Heart left ventricle (tissue), 16 donors: ENCODE results near the gene CLPTM1L. TPM values are rescaled to one million over a fixed set of nuclear protein-coding genes. Genes with fewer than 3 reads are reported as not detected.

Experiments used
- ATAC-seq, 4 donors: fragments of 200-7000 bp; cut with Tn5 transposase; one replicate each; pipeline ENCODE4 v1.9.1; 2020 to 2022; ENCODE audit warnings: moderate library complexity in 4 of 4, mild to moderate bottlenecking in 3 of 4, moderate number of reproducible peaks in 1 of 4
- DNase-seq, 5 donors: peaks; one replicate each; pipeline ENCODE4 v3.0.0-alpha.2; 2020
- H3K27ac ChIP-seq, 12 donors: fragments of 200-600 bp; sonication (generic) in 4 of 12; one replicate each; pipeline versions ENCODE4 v1.5.0 to v1.8.0; 2016 to 2022; ENCODE audit warnings: mild to moderate bottlenecking in 2 of 12
- H3K27me3 ChIP-seq, 9 donors: fragments of 200-600 bp; sonication (generic) in 2 of 9; one replicate each; pipeline versions ENCODE4 v1.5.1 to v1.8.0; 2016 to 2022; ENCODE audit warnings: mild to moderate bottlenecking in 3 of 9
- H3K36me3 ChIP-seq, 9 donors: fragments of 200-600 bp; sonication (generic) in 2 of 9; one replicate each; pipeline versions ENCODE4 v1.5.0 to v1.8.0; 2018 to 2022; ENCODE audit warnings: mild to moderate bottlenecking in 2 of 9
- H3K4me1 ChIP-seq, 12 donors: fragments of 200-600 bp; sonication (generic) in 4 of 12; one replicate each; pipeline versions ENCODE4 v1.5.0 to v1.8.0; 2016 to 2022; ENCODE audit warnings: mild to moderate bottlenecking in 3 of 12
- H3K4me3 ChIP-seq, 12 donors: fragments of 200-600 bp; sonication (generic) in 4 of 12; one replicate each; pipeline versions ENCODE4 v1.5.0 to v1.8.0; 2017 to 2022; ENCODE audit warnings: mild to moderate bottlenecking in 9 of 12, moderate library complexity in 4 of 12
- H3K9me3 ChIP-seq, 12 donors: fragments of 200-600 bp; sonication (generic) in 4 of 12; one replicate each; pipeline versions ENCODE4 v1.5.0 to v1.8.0; 2016 to 2022; ENCODE audit warnings: mild to moderate bottlenecking in 1 of 12
- POLR2A ChIP-seq, 2 donors: fragments of 450-650 bp; IDR thresholded peaks; one replicate each; pipeline ENCODE4 v1.6.1; 2017; ENCODE audit warnings: antibody characterized with exemption in 2 of 2, mild to moderate bottlenecking in 2 of 2, moderate library complexity in 2 of 2
- WGBS, 4 donors: extraction: QIAGEN DNeasy Blood & Tissue Kit in 2 of 4; methylation state at CpG; one replicate each; pipeline versions ENCODE4 v1.1.5 to v1.1.7; 2013 to 2018; 5-methylcytosine and 5-hydroxymethylcytosine counted together
- intact Hi-C, 10 donors: fragments of 100-400 bp; cut with DNase I; formaldehyde crosslinking; loops; one replicate each; pipeline versions ENCODE4 v1.11.1 to v1.14.2; 2022
- polyA plus RNA-seq, 2 donors: library from polyadenylated mRNA; stranded (reverse); fragments of 200-250 nt; gene quantifications; one replicate each; pipeline ENCODE4 v1.2.3, GENCODE V29; 2013
- total RNA-seq, 9 donors: library from RNA; depleted of rRNA in 2 of 9; stranded (reverse); fragments of >200 nt in 2 of 9; fragmentation: NEBNext Ultra II Directional in 3 of 9; extraction: Animal tissue kit (Norgen Biotek cat#: 25700) in 3 of 9; gene quantifications; one replicate each; pipeline versions ENCODE4 v1.1.0 to v1.2.4, GENCODE V29; 2016 to 2023
- TF ChIP-seq, protein P1 (sequence below), 12 donors: fragments of 200-600 bp; sonication (generic) in 4 of 12; IDR thresholded peaks; one replicate each; pipeline versions ENCODE4 v1.5.0 to v1.8.0; 2018 to 2022; ENCODE audit warnings: antibody characterized with exemption in 12 of 12, mild to moderate bottlenecking in 5 of 12
- donor health status: ischemic (EF 13 %, LVEDD 7.1; RV severe dilation, severe dysfunction).
- donor health status: healthy with polysubstance abuse.
- donor health status: DM: no; HTN: yes; CAD: no.
- donor health status: DM: no; HTN: no; CAD: no.
- donor health status: ischemic (EF 25% LVEDD 6.9; RV normal size, moderate dysfunction).
- donor health status: ischemic (EF 25% LVEDD 5.7; RV mildly dilated, moderate dysfunction).
- donor health status: healthy.
- donor health status: DM: yes; HTN: yes; CAD: no.
- donor health status: ischemic (EF 35%, LVEDD 5.7; RV mildly dilated, moderate dysfunction).
- donor health status: nonischemic (EF 11% LVEDD 7.7; RV severe dilation, severe dysfunction).
- donor health status: DM: yes; HTN: yes; CAD: no.
- donor health status: PGD.
- donor health status: ischemic (EF 29% LVEDD 5.4; RV normal size, mild dysfunction).
- donor health status: nonischemic (EF 23%, LVEDD 6.1; RV moderate dilation, normal function).

Gene CLPTM1L
- total and polyA plus RNA-seq, 11 donors, result 23.5 to 96.8 (median 39.4) TPM

- DNase-seq, result peak in 2 of 5 donors; percentile 13 to 40
- H3K27me3 ChIP-seq, result no peaks in the 10 kb centered on the region
- 72 to 82% (median 77%) methylated on average over 12 to 16 of the region's 16 CpGs for WGBS, 4 donors
These were observed 63.6 kb downstream of the CLPTM1L start for GRCh38 chr5:1281038-1281882.

GRCh38 chr5:1280177-1281037 is 64.5 kb downstream of the CLPTM1L start:
- intact Hi-C loops, result no loop called here
- Histone ChIP-seq H3K9me3 (peaks cover 0 to 9% (median 0%) of the 10 kb centered on the region in 12 donors), H3K27me3 (no peaks in the 10 kb centered on the region), H3K36me3 (no peaks in the 10 kb centered on the region), H3K4me3 (no peak overlapping the region), H3K27ac (no peak overlapping the region), H3K4me1 (no peaks in the 10 kb centered on the region)
- ATAC-seq (no peak), DNase-seq (peak in 2 of 5 donors; percentile 7 to 47)
- WGBS, 4 donors, result 85 to 88% (median 88%) methylated on average over 21 to 32 of the region's 32 CpGs
- TF ChIP-seq, protein P1, sequence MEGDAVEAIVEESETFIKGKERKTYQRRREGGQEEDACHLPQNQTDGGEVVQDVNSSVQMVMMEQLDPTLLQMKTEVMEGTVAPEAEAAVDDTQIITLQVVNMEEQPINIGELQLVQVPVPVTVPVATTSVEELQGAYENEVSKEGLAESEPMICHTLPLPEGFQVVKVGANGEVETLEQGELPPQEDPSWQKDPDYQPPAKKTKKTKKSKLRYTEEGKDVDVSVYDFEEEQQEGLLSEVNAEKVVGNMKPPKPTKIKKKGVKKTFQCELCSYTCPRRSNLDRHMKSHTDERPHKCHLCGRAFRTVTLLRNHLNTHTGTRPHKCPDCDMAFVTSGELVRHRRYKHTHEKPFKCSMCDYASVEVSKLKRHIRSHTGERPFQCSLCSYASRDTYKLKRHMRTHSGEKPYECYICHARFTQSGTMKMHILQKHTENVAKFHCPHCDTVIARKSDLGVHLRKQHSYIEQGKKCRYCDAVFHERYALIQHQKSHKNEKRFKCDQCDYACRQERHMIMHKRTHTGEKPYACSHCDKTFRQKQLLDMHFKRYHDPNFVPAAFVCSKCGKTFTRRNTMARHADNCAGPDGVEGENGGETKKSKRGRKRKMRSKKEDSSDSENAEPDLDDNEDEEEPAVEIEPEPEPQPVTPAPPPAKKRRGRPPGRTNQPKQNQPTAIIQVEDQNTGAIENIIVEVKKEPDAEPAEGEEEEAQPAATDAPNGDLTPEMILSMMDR (IDR thresholded peaks at IDR 0.05), result no peak
- TF ChIP-seq POLR2A (IDR thresholded peaks at IDR 0.05), result no peak

More at GRCh38 chr5:1281038-1281882, 63.6 kb downstream of the CLPTM1L start:
- TF ChIP-seq, protein P1 (IDR thresholded peaks at IDR 0.05), result no peak
- no peak for TF ChIP-seq POLR2A (IDR thresholded peaks at IDR 0.05)
- Histone ChIP-seq H3K9me3 (peaks cover 0 to 9% (median 0%) of the 10 kb centered on the region in 12 donors), H3K4me3 (no peak overlapping the region), H3K36me3 (no peaks in the 10 kb centered on the region), H3K27ac (no peak overlapping the region), H3K4me1 (no peaks in the 10 kb centered on the region)
- ATAC-seq, result no peak
- intact Hi-C loops, result no loop called here

DNA sequence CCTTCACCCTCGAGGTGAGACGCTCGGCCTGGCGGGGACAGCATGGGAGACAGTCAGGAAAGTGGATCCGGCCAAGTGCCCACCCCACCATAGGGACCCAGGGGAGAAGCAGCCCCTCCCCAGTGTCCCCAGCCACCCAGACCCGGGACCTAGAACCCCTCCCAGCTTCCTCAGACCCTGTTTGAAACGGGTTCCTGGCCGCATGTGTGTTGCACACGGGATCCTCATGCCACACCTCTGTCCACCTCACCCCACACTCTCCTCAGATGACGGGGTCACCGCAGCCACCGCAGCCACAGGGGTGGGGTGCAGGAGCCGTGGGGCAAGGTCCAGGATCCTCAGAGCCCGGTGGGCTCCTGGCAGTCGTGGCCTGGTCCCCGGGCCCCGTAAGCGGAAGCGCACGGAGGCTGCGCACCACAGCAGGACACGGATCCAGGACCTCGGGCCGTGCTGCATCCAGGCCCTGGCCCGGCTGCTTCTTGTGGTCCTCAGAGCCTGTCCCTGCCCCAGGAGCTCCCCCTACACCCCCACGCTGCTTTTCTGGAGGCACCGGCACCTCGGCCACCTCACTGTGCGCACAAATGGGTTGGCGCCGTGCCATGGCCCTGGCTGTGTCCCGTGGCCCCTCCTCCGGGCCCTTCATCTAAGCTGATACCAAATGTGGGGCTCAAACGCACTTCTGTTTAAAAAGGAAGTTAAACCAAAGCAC is 65.3 kb downstream of the CLPTM1L start:
- H3K9me3 ChIP-seq, result peaks cover 0 to 9% (median 0%) of the 10 kb centered on the region in 12 donors
- H3K27me3 ChIP-seq, result no peaks in the 10 kb centered on the region
- WGBS, 4 donors, result 84 to 90% (median 89%) methylated on average over 26 to 34 of the region's 34 CpGs
- TF ChIP-seq, protein P1 (IDR thresholded peaks at IDR 0.05), result no peak
- TF ChIP-seq POLR2A (IDR thresholded peaks at IDR 0.05), result no peak
- no peak overlapping the region for H3K4me3 ChIP-seq
- no peak overlapping the region for H3K27ac ChIP-seq
- no peaks in the 10 kb centered on the region for H3K36me3 ChIP-seq
- ATAC-seq (no peak), DNase-seq (peak in 2 of 5 donors; percentile 16 to 40)
- no peaks in the 10 kb centered on the region for H3K4me1 ChIP-seq
- intact Hi-C loops, result no loop called here
